RWPE2 (cell line): ENCODE results near the gene FNBP1L.

Source experiments
- ATAC-seq: fragments of 200-7000 bp; cut with Tn5 transposase; 3 replicates; pipeline ENCODE4 v1.9.1; 2021; ENCODE audit warnings: low read depth
- DNase-seq: peaks from one replicate; pipeline ENCODE4 v3.0.0-alpha.2; 2020; ENCODE audit warnings: low spot score
- H3K27ac ChIP-seq: fragments of 450-650 bp; 2 replicates; pipeline ENCODE4 v1.5.1; 2017; ENCODE audit warnings: mild to moderate bottlenecking; ENCODE audit not compliant: poor library complexity, severe bottlenecking
- H3K27me3 ChIP-seq: fragments of 250-450 bp; sonication (Bioruptor Pico); 2 replicates; pipeline ENCODE4 v1.5.1; 2021; ENCODE audit warnings: mild to moderate bottlenecking, moderate library complexity; ENCODE audit not compliant: insufficient read depth, poor library complexity, severe bottlenecking
- H3K36me3 ChIP-seq: fragments of 250-450 bp; sonication (Bioruptor Pico); 2 replicates; pipeline ENCODE4 v1.5.1; 2020; ENCODE audit warnings: low read depth, mild to moderate bottlenecking, moderate library complexity
- H3K4me1 ChIP-seq: fragments of 250-450 bp; sonication (Bioruptor Pico); 2 replicates; pipeline ENCODE4 v1.5.1; 2021; ENCODE audit warnings: mild to moderate bottlenecking, moderate library complexity; ENCODE audit not compliant: insufficient read depth, poor library complexity, severe bottlenecking
- H3K4me3 ChIP-seq: fragments of 250-450 bp; sonication (Bioruptor Pico); 2 replicates; pipeline ENCODE4 v1.5.1; 2021; ENCODE audit warnings: mild to moderate bottlenecking, moderate library complexity; ENCODE audit not compliant: severe bottlenecking
- H3K9me3 ChIP-seq: fragments of 250-450 bp; sonication (Bioruptor Pico); 2 replicates; pipeline ENCODE4 v1.5.1; 2021; ENCODE audit warnings: mild to moderate bottlenecking, moderate library complexity; ENCODE audit not compliant: severe bottlenecking
- TF ChIP-seq, protein P1 (sequence below): fragments of 450-650 bp; IDR thresholded peaks from one replicate; pipeline ENCODE4 v1.5.1; 2017; ENCODE audit warnings: mild to moderate bottlenecking, moderate library complexity; ENCODE audit not compliant: poor library complexity, severe bottlenecking

FNBP1L gene

DNA sequence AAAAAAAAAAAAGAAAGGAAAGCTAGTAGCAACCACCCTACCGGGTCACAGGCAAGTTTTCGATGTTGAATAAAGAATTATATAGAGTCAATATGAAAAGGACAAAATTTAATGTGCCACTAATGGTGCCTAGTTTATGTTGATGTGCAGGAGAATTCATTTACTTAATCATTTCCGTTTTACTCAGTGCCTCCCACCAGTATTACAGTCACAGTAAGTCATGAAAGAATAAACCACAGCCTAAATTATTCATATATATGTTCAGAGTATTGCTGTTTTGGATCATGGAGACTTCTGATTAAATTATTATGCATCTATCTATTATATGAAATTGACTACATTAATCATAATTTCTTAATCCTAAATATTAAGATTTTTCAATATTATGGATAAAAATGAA lies 35.3 kb downstream of the FNBP1L start:
- no peak for DNase-seq
- H3K9me3 ChIP-seq = no peaks in the 10 kb centered on the region
- peaks cover 3% of the 10 kb centered on the region; the same call in 1 of the 2 replicates for H3K36me3 ChIP-seq
- H3K4me3 ChIP-seq = no peak overlapping the region
- no peak overlapping the region for H3K27ac ChIP-seq
- no peaks in the 10 kb centered on the region for H3K27me3 ChIP-seq
- no peaks in the 10 kb centered on the region for H3K4me1 ChIP-seq
- TF ChIP-seq, protein P1, sequence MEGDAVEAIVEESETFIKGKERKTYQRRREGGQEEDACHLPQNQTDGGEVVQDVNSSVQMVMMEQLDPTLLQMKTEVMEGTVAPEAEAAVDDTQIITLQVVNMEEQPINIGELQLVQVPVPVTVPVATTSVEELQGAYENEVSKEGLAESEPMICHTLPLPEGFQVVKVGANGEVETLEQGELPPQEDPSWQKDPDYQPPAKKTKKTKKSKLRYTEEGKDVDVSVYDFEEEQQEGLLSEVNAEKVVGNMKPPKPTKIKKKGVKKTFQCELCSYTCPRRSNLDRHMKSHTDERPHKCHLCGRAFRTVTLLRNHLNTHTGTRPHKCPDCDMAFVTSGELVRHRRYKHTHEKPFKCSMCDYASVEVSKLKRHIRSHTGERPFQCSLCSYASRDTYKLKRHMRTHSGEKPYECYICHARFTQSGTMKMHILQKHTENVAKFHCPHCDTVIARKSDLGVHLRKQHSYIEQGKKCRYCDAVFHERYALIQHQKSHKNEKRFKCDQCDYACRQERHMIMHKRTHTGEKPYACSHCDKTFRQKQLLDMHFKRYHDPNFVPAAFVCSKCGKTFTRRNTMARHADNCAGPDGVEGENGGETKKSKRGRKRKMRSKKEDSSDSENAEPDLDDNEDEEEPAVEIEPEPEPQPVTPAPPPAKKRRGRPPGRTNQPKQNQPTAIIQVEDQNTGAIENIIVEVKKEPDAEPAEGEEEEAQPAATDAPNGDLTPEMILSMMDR = no peak
- ATAC-seq = no peak

DNA sequence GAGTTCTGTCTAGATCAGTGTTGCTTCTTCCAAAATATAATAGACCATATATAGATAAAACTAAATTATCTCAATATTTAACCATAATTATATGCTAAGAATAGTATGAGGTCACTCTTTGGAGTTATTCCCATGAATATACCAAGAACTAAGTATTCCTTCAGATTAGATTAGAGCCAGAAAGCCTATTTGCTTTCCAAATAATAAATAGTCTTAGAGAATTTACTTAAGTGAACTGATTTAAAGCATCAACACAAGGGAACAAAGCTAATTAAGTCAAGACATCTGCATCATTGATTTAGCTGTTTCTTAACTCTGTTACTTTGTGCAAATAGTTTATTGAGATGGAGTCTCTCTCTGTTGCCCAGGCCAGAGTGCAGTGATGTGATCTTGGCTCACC lies 35.7 kb downstream of the FNBP1L start:
- TF ChIP-seq, protein P1 = no peak
- no peak for DNase-seq

DNA sequence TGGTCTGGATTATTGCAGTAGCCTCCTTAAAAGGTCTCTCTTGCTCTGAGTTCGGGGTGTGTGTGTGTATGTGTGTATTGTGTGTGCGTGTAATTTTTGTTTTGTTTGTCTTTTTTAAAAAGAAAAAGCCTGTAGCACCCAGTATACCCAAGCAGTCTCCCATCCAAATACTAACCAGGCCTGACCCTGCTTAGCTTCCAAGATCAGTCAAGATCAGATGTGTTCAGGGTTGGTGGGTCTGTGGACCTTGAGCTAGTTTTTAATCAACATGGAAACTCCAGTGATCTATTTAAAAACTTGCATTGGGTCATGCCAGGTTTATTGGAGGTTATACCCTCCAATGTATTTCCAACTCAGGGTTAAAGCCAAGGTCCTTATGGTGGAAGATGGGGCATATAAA lies 40.3 kb downstream of the FNBP1L start:
- TF ChIP-seq, protein P1 = no peak
- ATAC-seq (no peak), DNase-seq (no peak)
- no peak overlapping the region for H3K27ac ChIP-seq
- no peaks in the 10 kb centered on the region for H3K36me3 ChIP-seq
- no peaks in the 10 kb centered on the region for H3K27me3 ChIP-seq
- no peaks in the 10 kb centered on the region for H3K9me3 ChIP-seq
- H3K4me1 ChIP-seq = peaks cover 9% of the 10 kb centered on the region
- H3K4me3 ChIP-seq = no peak overlapping the region

More for the DNA sequence above, 35.7 kb downstream of the FNBP1L start:
- Histone ChIP-seq H3K4me1 (no peaks in the 10 kb centered on the region), H3K27ac (no peak overlapping the region), H3K36me3 (peaks cover 3% of the 10 kb centered on the region; the same call in 1 of the 2 replicates), H3K9me3 (no peaks in the 10 kb centered on the region), H3K4me3 (no peak overlapping the region), H3K27me3 (no peaks in the 10 kb centered on the region)
- ATAC-seq = no peak

DNA sequence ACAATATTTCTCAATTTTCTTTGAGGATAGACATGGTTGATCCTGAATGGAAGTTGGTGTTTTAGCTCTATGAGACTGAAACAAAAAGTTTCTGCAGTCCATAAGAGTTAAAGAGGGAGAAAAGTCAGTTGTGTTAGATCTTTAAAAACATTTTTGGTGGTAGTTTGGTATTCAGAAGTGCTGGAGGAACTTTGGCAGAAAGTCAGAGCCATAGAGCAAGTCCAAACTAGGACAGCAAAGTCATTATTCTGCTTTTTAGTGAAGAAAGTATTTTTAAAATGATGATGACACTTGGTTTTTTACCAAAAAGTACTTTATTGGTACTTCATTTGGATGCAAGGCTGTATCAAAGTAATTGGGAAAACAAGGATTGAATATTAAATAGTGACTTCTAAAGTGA lies 41.8 kb downstream of the FNBP1L start:
- H3K4me1 ChIP-seq = peaks cover 9% of the 10 kb centered on the region
- no peak overlapping the region for H3K4me3 ChIP-seq
- no peak overlapping the region for H3K27ac ChIP-seq
- DNase-seq (no peak), ATAC-seq (no peak)
- TF ChIP-seq, protein P1 = no peak
- 0 out of 2 replicates have a peak, but pooled peaks cover 4% of the 10 kb centered on the region for H3K36me3 ChIP-seq
- no peaks in the 10 kb centered on the region for H3K9me3 ChIP-seq
- H3K27me3 ChIP-seq = no peaks in the 10 kb centered on the region

DNA sequence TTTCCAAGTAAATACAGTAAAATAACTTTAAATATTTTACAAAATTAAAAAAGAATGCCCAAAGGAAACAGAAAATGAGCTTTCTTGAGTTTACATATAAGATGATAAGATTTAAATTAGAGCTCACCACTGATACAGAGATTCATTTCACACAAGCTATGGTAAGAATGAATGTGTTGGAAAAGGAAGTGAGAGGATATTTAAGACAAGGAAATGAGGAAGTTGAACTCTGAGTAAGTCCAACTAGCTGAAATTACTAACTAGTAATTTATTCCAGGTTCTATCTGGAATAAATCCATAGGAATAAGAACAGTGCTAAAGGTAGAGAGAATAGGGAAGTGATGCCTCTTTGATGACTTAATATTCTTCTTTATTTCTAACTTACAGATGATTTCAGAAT lies 42.4 kb downstream of the FNBP1L start:
- TF ChIP-seq, protein P1 = no peak
- Histone ChIP-seq H3K27ac (no peak overlapping the region), H3K9me3 (no peaks in the 10 kb centered on the region), H3K36me3 (0 out of 2 replicates have a peak, but pooled peaks cover 8% of the 10 kb centered on the region), H3K4me1 (peaks cover 14% of the 10 kb centered on the region), H3K4me3 (no peak overlapping the region), H3K27me3 (no peaks in the 10 kb centered on the region)
- no peak for ATAC-seq
- DNase-seq = no peak
